Small intestine (tissue), 7 donors: ENCODE results near the gene ACBD4. TPM values are rescaled to one million over a fixed set of nuclear protein-coding genes. Genes with fewer than 3 reads are reported as not detected.

Experiments used
- DNase-seq, 2 donors: peaks; one replicate each; pipeline versions ENCODE4 v3.0.0 to v3.0.0-alpha.2; 2013
- FAIRE-seq: peaks from 2 replicates; lab custom pipeline; 2012; peaks lifted over from hg19 to GRCh38; lab: Jason Lieb, UNC
- H3K27ac ChIP-seq, 3 donors: one replicate each; pipeline ENCODE4 v1.5.1; 2013; ENCODE audit warnings: low read length in 2 of 3, mild to moderate bottlenecking in 2 of 3, control low read depth in 1 of 3, inconsistent platforms in 1 of 3, low read depth in 1 of 3, moderate library complexity in 1 of 3
- H3K27me3 ChIP-seq, 3 donors: one replicate each; pipeline ENCODE4 v1.6.1; 2013; ENCODE audit warnings: low read length in 3 of 3, inconsistent platforms in 1 of 3; ENCODE audit not compliant: control insufficient read depth in 3 of 3, insufficient read depth in 3 of 3
- H3K36me3 ChIP-seq, 3 donors: one replicate each; pipeline ENCODE4 v1.6.1; 2013; ENCODE audit warnings: low read length in 3 of 3, inconsistent platforms in 1 of 3, low read depth in 1 of 3, mild to moderate bottlenecking in 1 of 3, moderate library complexity in 1 of 3; ENCODE audit not compliant: control insufficient read depth in 3 of 3, insufficient read depth in 2 of 3
- H3K4me1 ChIP-seq, 3 donors: one replicate each; pipeline ENCODE4 v1.6.1; 2013; ENCODE audit warnings: low read length in 2 of 3, inconsistent platforms in 1 of 3, low read depth in 1 of 3, mild to moderate bottlenecking in 1 of 3, moderate library complexity in 1 of 3; ENCODE audit not compliant: control insufficient read depth in 3 of 3, insufficient read depth in 2 of 3
- H3K4me3 ChIP-seq, 3 donors: one replicate each; pipeline ENCODE4 v1.5.1; 2013; ENCODE audit warnings: low read length in 3 of 3, control low read depth in 1 of 3, inconsistent platforms in 1 of 3, low read depth in 1 of 3, mild to moderate bottlenecking in 1 of 3, moderate library complexity in 1 of 3
- H3K9me3 ChIP-seq, 2 donors: one replicate each; pipeline ENCODE4 v1.6.1; 2013; ENCODE audit warnings: low read depth in 1 of 2, low read length in 1 of 2; ENCODE audit not compliant: control insufficient read depth in 2 of 2, insufficient read depth in 1 of 2
- WGBS, 3 donors: extraction: QIAGEN DNeasy Blood & Tissue Kit; methylation state at CpG; one replicate each; pipeline ENCODE4 v1.1.7; 2013; 5-methylcytosine and 5-hydroxymethylcytosine counted together
- polyA plus RNA-seq, 4 donors: library from polyadenylated mRNA; stranded (reverse) in 3 of 4; unstranded in 1 of 4; fragments of 200-250 nt in 3 of 4; fragments of 120-200 nt in 1 of 4; gene quantifications; one replicate each; pipeline versions ENCODE4 v1.2.1 to v1.2.3, GENCODE V29; 2013
- donor health status: healthy with polysubstance abuse.
- donor health status: control.
- donor health status: control.
- donor health status: Bipolar disorder and iron deficiency.
- donor health status: healthy.

ACBD4 gene
- polyA plus RNA-seq, 4 donors = 18.1 to 184 (median 93.2) TPM

GRCh38 chr17:45127548-45128300 lies 7.8 kb upstream of the ACBD4 start:
- H3K27me3 ChIP-seq = no peaks in the 10 kb centered on the region
- H3K9me3 ChIP-seq = no peaks in the 10 kb centered on the region
- H3K36me3 ChIP-seq = peaks cover 0 to 6% (median 0%) of the 10 kb centered on the region in 3 donors
- no peak overlapping the region for H3K4me3 ChIP-seq
- FAIRE-seq (no peak), DNase-seq (peak; percentile 78 to 95)
- WGBS, 3 donors = 11 to 47% (median 32%) methylated on average over 20 of the region's 20 CpGs
- H3K4me1 ChIP-seq = peaks cover 0 to 77% (median 13%) of the 10 kb centered on the region in 3 donors
- H3K27ac ChIP-seq = peak overlapping the region in 2 of 3 donors; percentile 36 to 93

DNA sequence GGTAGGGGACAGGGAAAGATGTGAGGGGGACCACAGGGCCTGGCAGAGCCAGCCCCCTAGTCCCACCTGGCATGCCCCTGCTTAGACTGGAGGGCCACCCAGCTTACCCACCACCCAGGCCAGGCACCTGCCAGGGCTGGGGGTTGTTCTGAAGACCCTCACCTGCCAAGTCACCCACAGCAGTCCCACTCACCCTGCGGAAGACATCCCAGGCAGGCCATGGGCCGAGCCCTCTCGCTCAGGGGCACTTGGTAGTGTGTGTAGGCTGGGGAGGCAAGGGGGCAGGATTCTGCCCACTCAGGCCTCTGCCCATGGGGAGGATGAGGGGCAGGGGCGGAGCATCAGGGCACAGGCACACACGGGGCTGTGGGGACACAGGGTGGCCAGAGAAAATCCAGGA lies 7.2 kb upstream of the ACBD4 start:
- 77 to 81% (median 80%) methylated on average over 5 of the region's 5 CpGs for WGBS, 3 donors
- Histone ChIP-seq H3K36me3 (peaks cover 0 to 6% (median 0%) of the 10 kb centered on the region in 3 donors), H3K4me1 (peaks cover 0 to 75% (median 13%) of the 10 kb centered on the region in 3 donors), H3K27me3 (no peaks in the 10 kb centered on the region), H3K9me3 (no peaks in the 10 kb centered on the region), H3K4me3 (no peak overlapping the region), H3K27ac (peak overlapping the region in 2 of 3 donors; percentile 34 to 93)
- FAIRE-seq (no peak), DNase-seq (no peak)

DNA sequence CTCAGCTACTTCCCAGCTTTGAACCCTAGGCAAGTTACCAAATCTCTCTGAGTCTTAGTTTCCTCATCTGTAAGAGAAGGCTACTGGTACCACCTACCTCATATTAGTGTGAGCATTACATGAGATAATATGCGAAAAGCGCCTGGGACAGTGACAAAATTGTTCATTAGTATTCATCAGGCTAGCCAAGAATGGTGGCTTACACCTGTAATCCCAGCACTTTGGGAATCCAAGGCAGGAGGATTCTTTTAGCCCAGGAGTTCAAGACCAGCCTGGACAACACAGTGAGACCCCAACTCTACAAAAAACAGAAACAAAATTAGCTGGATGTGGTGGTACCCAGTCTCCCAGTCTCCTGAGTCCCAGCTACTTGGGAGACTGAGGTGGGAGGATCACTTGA lies 6.5 kb upstream of the ACBD4 start:
- H3K9me3 ChIP-seq = no peaks in the 10 kb centered on the region
- WGBS, 3 donors = 94 to 100% (median 100%) methylated on average over 2 of the region's 2 CpGs
- peak overlapping the region in 1 of 3 donors; percentile 93 for H3K27ac ChIP-seq
- H3K36me3 ChIP-seq = peaks cover 0 to 6% (median 0%) of the 10 kb centered on the region in 3 donors
- H3K27me3 ChIP-seq = no peaks in the 10 kb centered on the region
- no peak for DNase-seq
- peaks cover 0 to 68% (median 6%) of the 10 kb centered on the region in 3 donors for H3K4me1 ChIP-seq
- FAIRE-seq = no peak
- H3K4me3 ChIP-seq = no peak overlapping the region

DNA sequence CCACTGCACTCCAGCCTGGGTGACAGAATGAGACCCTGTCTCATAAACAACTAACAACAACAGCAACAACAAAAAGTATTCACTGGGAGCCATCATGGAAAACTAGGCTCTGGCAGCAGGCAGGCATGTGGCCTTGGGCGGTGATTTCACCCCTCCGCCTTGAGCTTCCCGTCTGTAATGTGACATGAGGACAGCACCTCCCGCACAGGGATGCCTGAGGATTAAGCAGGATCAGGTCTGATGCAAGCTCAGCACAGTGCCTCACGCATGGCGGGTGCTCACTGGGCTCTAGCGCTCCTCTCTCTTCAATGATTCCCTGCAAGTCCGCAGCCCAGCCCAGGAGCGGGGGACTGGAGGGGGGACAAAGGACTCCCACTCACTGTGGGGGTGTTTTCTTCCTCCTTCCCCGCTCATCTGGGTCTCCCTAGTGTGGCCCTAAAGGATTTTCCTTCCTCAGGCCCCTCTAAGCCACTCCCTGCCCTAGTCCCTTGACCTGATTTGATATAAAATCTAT lies 6.0 kb upstream of the ACBD4 start:
- peak in 1 of 2 donors; percentile 70 for DNase-seq
- H3K4me1 ChIP-seq = peaks cover 0 to 63% (median 6%) of the 10 kb centered on the region in 3 donors
- H3K27me3 ChIP-seq = no peaks in the 10 kb centered on the region
- 82 to 86% (median 83%) methylated on average over 10 of the region's 10 CpGs for WGBS, 3 donors
- H3K27ac ChIP-seq = peak overlapping the region in 2 of 3 donors; percentile 1 to 93
- no peak overlapping the region for H3K4me3 ChIP-seq
- peaks cover 0 to 4% (median 0%) of the 10 kb centered on the region in 3 donors for H3K36me3 ChIP-seq
- H3K9me3 ChIP-seq = no peaks in the 10 kb centered on the region
- no peak for FAIRE-seq

DNA sequence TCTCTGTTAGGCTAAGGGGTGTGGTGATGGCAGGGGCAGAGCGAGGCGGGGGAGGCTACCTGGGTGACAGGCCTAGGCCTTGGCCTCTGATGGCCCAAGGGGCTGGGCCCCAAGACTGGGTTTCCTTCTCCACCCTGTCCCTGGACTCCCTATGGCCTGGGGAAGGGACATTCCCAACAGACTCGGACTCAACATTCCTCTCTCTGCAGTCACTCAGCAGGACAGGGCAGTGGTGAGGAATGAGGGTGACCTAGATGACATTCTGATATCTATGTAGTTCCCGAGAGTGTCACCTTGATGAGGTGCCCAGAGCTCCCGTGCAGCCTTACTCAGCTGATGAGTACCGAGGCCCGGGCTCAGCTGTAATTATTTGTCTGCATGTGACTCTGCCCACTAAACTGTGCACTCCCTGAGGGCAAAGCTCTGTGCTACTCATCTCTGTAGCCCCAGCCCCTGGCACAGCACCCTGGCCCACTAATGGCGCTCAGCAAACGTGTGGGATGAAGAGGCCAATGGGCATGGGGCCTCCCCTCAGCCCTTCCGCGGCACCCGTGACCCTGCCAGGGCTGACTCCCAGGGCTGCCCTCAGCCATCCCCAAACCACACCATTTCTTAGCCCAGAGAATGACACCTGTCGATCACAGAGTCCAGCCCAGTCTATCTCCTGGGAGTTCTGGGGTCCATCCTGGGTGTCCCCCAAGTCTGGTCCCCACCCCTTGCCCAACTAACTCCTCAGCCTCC lies 5.4 kb upstream of the ACBD4 start:
- peak overlapping the region in 2 of 3 donors; percentile 1 to 93 for H3K27ac ChIP-seq
- peaks cover 0 to 60% (median 6%) of the 10 kb centered on the region in 3 donors for H3K4me1 ChIP-seq
- 50 to 78% (median 66%) methylated on average over 13 of the region's 13 CpGs for WGBS, 3 donors
- DNase-seq (peak; percentile 26 to 49), FAIRE-seq (no peak)
- no peaks in the 10 kb centered on the region for H3K27me3 ChIP-seq
- H3K36me3 ChIP-seq = peaks cover 0 to 3% (median 0%) of the 10 kb centered on the region in 3 donors
- H3K4me3 ChIP-seq = no peak overlapping the region
- H3K9me3 ChIP-seq = no peaks in the 10 kb centered on the region

- DNase-seq = peak in 1 of 2 donors; percentile 56
- no peaks in the 10 kb centered on the region for H3K27me3 ChIP-seq
- FAIRE-seq = no peak
- WGBS, 3 donors = 75 to 82% (median 79%) methylated on average over 17 of the region's 17 CpGs
- H3K4me3 ChIP-seq = peak overlapping the region in 2 of 3 donors; percentile 84 to 85
- peaks cover 0 to 3% (median 0%) of the 10 kb centered on the region in 3 donors for H3K36me3 ChIP-seq
- H3K4me1 ChIP-seq = peaks cover 0 to 60% (median 6%) of the 10 kb centered on the region in 3 donors
- peak overlapping the region in 1 of 3 donors; percentile 93 for H3K27ac ChIP-seq
- no peaks in the 10 kb centered on the region for H3K9me3 ChIP-seq
Observed at GRCh38 chr17:45130681-45131615, 4.5 kb upstream of the ACBD4 start.

DNA sequence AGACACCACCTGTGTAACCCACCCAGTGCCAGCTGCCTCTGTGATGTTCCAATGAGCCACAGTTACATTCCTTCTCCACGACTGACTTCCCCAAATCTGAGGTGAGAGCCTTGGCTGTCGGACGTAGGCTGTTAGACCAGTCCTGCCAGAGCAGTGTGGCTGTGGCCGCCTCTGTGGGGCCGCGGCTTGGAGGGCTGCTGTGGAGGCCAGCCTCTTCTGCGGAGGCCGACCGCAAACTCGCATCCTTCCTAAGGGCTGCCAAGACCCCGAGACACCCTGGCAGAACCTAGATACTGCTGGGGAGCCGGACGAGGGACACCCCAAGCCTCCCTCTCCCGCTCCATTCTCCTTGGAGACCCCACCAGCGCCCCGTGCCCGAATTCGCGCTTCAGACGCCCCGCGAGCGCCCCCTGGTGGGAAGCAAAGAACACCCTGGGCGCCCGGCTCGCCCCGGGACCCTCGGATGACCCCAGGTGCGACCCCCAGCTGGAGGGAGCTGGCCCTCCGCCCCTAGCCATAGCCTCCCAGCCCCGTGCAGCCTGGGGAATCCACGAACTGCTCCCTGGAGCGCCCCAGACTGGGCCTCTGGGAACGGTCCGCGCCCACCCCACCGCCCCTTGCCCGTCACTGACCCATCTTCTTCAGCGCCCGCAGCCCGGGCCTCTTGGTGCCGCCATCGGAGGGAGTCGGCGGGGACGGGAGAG lies 3.7 kb upstream of the ACBD4 start:
- peaks cover 0 to 66% (median 10%) of the 10 kb centered on the region in 3 donors for H3K4me1 ChIP-seq
- no peaks in the 10 kb centered on the region for H3K9me3 ChIP-seq
- H3K4me3 ChIP-seq = peak overlapping the region; percentile 77 to 85 (median 84)
- FAIRE-seq (no peak), DNase-seq (peak in 1 of 2 donors; percentile 71)
- H3K36me3 ChIP-seq = peaks cover 0 to 7% (median 0%) of the 10 kb centered on the region in 3 donors
- WGBS, 3 donors = 8 to 10% (median 9%) methylated on average over 43 to 46 of the region's 46 CpGs
- peak overlapping the region in 2 of 3 donors; percentile 17 to 75 for H3K27ac ChIP-seq
- no peaks in the 10 kb centered on the region for H3K27me3 ChIP-seq
